ENCODE results near the gene SHROOM3.
"Not testable (repeated sequence)": the region's sequence is repeated elsewhere in the genome, so short reads cannot be mapped to it uniquely, and the experiment has no call there.

SHROOM3 gene

GRCh38 chr4:76434901-76435527 lies at the start of gene SHROOM3:
TSS of gene SHROOM3 (plus strand) at chr4:76435229. CDS start at chr4:76436053, 824 bp downstream.
- no peak for DNase-seq (ENCODE audit: low read depth in 3 of 3)

GRCh38 chr4:76385974-76386373 lies 49.1 kb upstream of the SHROOM3 start:
- DNase-seq (ENCODE audit: low read depth in 3 of 3), result no peak

GRCh38 chr4:76386566-76387305 lies 48.3 kb upstream of the SHROOM3 start:
- no peak for DNase-seq (ENCODE audit: low read depth in 3 of 3)

GRCh38 chr4:76388160-76388908 lies 46.7 kb upstream of the SHROOM3 start:
- no peak for DNase-seq (ENCODE audit: low read depth in 3 of 3)

GRCh38 chr4:76401654-76402053 lies 33.4 kb upstream of the SHROOM3 start:
- DNase-seq (ENCODE audit: low read depth in 3 of 3), result no peak

GRCh38 chr4:76406081-76406480 lies 28.9 kb upstream of the SHROOM3 start:
- DNase-seq (ENCODE audit: low read depth in 3 of 3), result no peak

- DNase-seq (ENCODE audit: low read depth in 3 of 3), result no peak
Measured at GRCh38 chr4:76407440-76408119, 27.4 kb upstream of the SHROOM3 start.

GRCh38 chr4:76410636-76411035 lies 24.4 kb upstream of the SHROOM3 start:
- no peak for DNase-seq (ENCODE audit: low read depth in 3 of 3)

- no peak for DNase-seq (ENCODE audit: low read depth in 3 of 3)
Measured at GRCh38 chr4:76420188-76420761, 14.8 kb upstream of the SHROOM3 start.

- DNase-seq (ENCODE audit: low read depth in 3 of 3), result no peak
Measured at GRCh38 chr4:76420762-76421581, 14.1 kb upstream of the SHROOM3 start, which contains the start of gene CCDC158. TSS of gene CCDC158 (minus strand) at chr4:76421141. CDS start at chr4:76403207, 17,934 bp downstream.

- DNase-seq (ENCODE audit: low read depth in 3 of 3), result not testable (repeated sequence)
Measured at GRCh38 chr4:76423159-76423558, 11.9 kb upstream of the SHROOM3 start.

- DNase-seq (ENCODE audit: low read depth in 3 of 3), result no peak
Measured at GRCh38 chr4:76426272-76426671, 8.8 kb upstream of the SHROOM3 start.

- DNase-seq (ENCODE audit: low read depth in 3 of 3), result no peak
Measured at GRCh38 chr4:76429636-76430035, 5.4 kb upstream of the SHROOM3 start.

GRCh38 chr4:76430519-76431388 lies 4.3 kb upstream of the SHROOM3 start:
- no peak for DNase-seq (ENCODE audit: low read depth in 3 of 3)

- no peak for DNase-seq (ENCODE audit: low read depth in 3 of 3)
Measured at GRCh38 chr4:76435528-76436319, 695 bp downstream of the SHROOM3 start.

GRCh38 chr4:76439491-76439890 lies 4.5 kb downstream of the SHROOM3 start:
- DNase-seq (ENCODE audit: low read depth in 3 of 3), result no peak

GRCh38 chr4:76441881-76442280 lies 6.9 kb downstream of the SHROOM3 start:
- DNase-seq (ENCODE audit: low read depth in 3 of 3), result no peak

- no peak for DNase-seq (ENCODE audit: low read depth in 3 of 3)
Measured at GRCh38 chr4:76442807-76443206, 7.8 kb downstream of the SHROOM3 start.

- DNase-seq (ENCODE audit: low read depth in 3 of 3), result no peak
Measured at GRCh38 chr4:76443376-76443775, 8.3 kb downstream of the SHROOM3 start.

All from stimulated activated CD4-positive, alpha-beta T cell treated with anti-CD3 and anti-CD28 coated beads, TNF-alpha, amount 100 ng/mL, for 48 hours (primary cell).